Skin of body (tissue), 2 donors: ENCODE data around the gene ACVR1C. TPM values are rescaled to one million over a fixed set of nuclear protein-coding genes. Genes with fewer than 3 reads are reported as not detected.
"Not testable (repeated sequence)": the region's sequence is repeated elsewhere in the genome, so short reads cannot be mapped to it uniquely, and the experiment has no call there.

Experiments
- DNase-seq: peaks from one replicate; lab custom pipeline; 2025; lab: John Stamatoyannopoulos, UW
- total RNA-seq: library from RNA; depleted of rRNA; stranded (reverse); fragments of >200 nt; gene quantifications from one replicate; pipeline ENCODE4 v1.2.3, GENCODE V29; 2014

Gene ACVR1C
- total RNA-seq, 1 donor from 2014 or later, result 3.6 TPM

- DNase-seq, result no peak
Measured at GRCh38 chr2:157574165-157574564, 54.5 kb downstream of the ACVR1C start.

- no peak for DNase-seq
Measured at GRCh38 chr2:157572725-157573124, 55.9 kb downstream of the ACVR1C start.

- DNase-seq, result not testable (repeated sequence)
Measured at GRCh38 chr2:157566623-157567022, 62.0 kb downstream of the ACVR1C start.

GRCh38 chr2:157566113-157566512 lies 62.6 kb downstream of the ACVR1C start:
- not testable (repeated sequence) for DNase-seq

GRCh38 chr2:157565550-157565949 lies 63.1 kb downstream of the ACVR1C start:
- DNase-seq, result no peak

GRCh38 chr2:157559890-157560289 lies 68.8 kb downstream of the ACVR1C start:
- no peak for DNase-seq

GRCh38 chr2:157559461-157559860 lies 69.2 kb downstream of the ACVR1C start:
- no peak for DNase-seq

- no peak for DNase-seq
Measured at GRCh38 chr2:157559061-157559460, 69.6 kb downstream of the ACVR1C start.

GRCh38 chr2:157557770-157558169 lies 70.9 kb downstream of the ACVR1C start:
- DNase-seq, result no peak

GRCh38 chr2:157540102-157540501 lies 88.6 kb downstream of the ACVR1C start:
- no peak for DNase-seq

GRCh38 chr2:157538064-157538463 lies 90.6 kb downstream of the ACVR1C start:
- no peak for DNase-seq

- no peak for DNase-seq
Measured at GRCh38 chr2:157536815-157537214, 91.8 kb downstream of the ACVR1C start.

GRCh38 chr2:157528963-157529751 lies 99.5 kb downstream of the ACVR1C start:
- no peak for DNase-seq

GRCh38 chr2:157526070-157526469 lies 102.6 kb downstream of the ACVR1C start:
- no peak for DNase-seq

GRCh38 chr2:157523270-157524247 lies 105.1 kb downstream of the ACVR1C start:
- no peak for DNase-seq

- not testable (repeated sequence) for DNase-seq
Measured at GRCh38 chr2:157514966-157515365, 113.7 kb downstream of the ACVR1C start.

- no peak for DNase-seq
Measured at GRCh38 chr2:157509744-157510143, 118.9 kb downstream of the ACVR1C start.

GRCh38 chr2:157508676-157509075 lies 120.0 kb downstream of the ACVR1C start:
- DNase-seq, result no peak

- DNase-seq, result no peak
Measured at GRCh38 chr2:157506586-157506985, 122.1 kb downstream of the ACVR1C start.

- DNase-seq, result no peak
Measured at GRCh38 chr2:157504623-157505022, 124.0 kb downstream of the ACVR1C start.

- no peak for DNase-seq
Measured at GRCh38 chr2:157501026-157501425, 127.6 kb downstream of the ACVR1C start.

- no peak for DNase-seq
Measured at GRCh38 chr2:157500334-157500733, 128.3 kb downstream of the ACVR1C start.
